HepG2 (cell line): ENCODE results near the gene ESYT1. TPM values are rescaled to one million over a fixed set of nuclear protein-coding genes. Genes with fewer than 3 reads are reported as not detected.

Experiments
- ARID3A ChIP-seq: IDR thresholded peaks from 2 replicates; pipeline ENCODE4 v1.6.1; 2012; ENCODE audit warnings: low read depth, low read length, improper control_type of control experiment
- BATF2 ChIP-seq: sonication (generic); formaldehyde crosslinking; IDR thresholded peaks from 2 replicates; pipeline ENCODE4 v1.8.0; 2022; ENCODE audit warnings: mild to moderate bottlenecking, missing genetic modification reagents, moderate library complexity
- BRCA1 ChIP-seq: sonication (generic); formaldehyde crosslinking; IDR thresholded peaks from 2 replicates; pipeline ENCODE4 v1.4.0; 2020; ENCODE audit warnings: missing genetic modification reagents
- KAT2B ChIP-seq: fragments of 150-350 bp; IDR thresholded peaks from 2 replicates; pipeline ENCODE4 v1.6.1; 2014; ENCODE audit warnings: low read depth, low read length, borderline replicate concordance
- MAZ ChIP-seq, 2 experiments: sonication (generic) in 1 of 2; formaldehyde crosslinking in 1 of 2; IDR thresholded peaks; 2 replicates each; pipeline versions ENCODE4 v1.5.0 to v1.6.1; 2012 to 2020; ENCODE audit warnings: low read depth in 2 of 2, mild to moderate bottlenecking in 2 of 2, borderline replicate concordance in 1 of 2, improper control_type of control experiment in 1 of 2, low read length in 1 of 2, missing genetic modification reagents in 1 of 2, moderate library complexity in 1 of 2
- MBNL3 ChIP-seq: fragments of 250-450 bp; sonication (Bioruptor Pico); conservative IDR thresholded peaks from 2 replicates; pipeline ENCODE4 v1.8.0; 2022; ENCODE audit warnings: mild to moderate bottlenecking, inconsistent platforms
- ONECUT2 ChIP-seq: sonication (generic); formaldehyde crosslinking; IDR thresholded peaks from 2 replicates; pipeline ENCODE4 v1.4.0; 2020; ENCODE audit warnings: missing genetic modification reagents
- SAP130 ChIP-seq: IDR thresholded peaks from 2 replicates; pipeline ENCODE4 v1.6.1; 2016; ENCODE audit warnings: low read depth
- TFAP4 ChIP-seq: sonication (generic); IDR thresholded peaks from 2 replicates; pipeline ENCODE4 v1.6.1; 2016; ENCODE audit warnings: low read depth, borderline replicate concordance
- ZNF207 ChIP-seq: fragments of 450-650 bp; IDR thresholded peaks from 2 replicates; pipeline ENCODE4 v1.6.1; 2016; ENCODE audit warnings: antibody characterized with exemption, borderline replicate concordance
- ZNF280B ChIP-seq: sonication (generic); formaldehyde crosslinking; IDR thresholded peaks from 2 replicates; pipeline ENCODE4 v1.5.0; 2020; ENCODE audit warnings: missing genetic modification reagents, mild to moderate bottlenecking, borderline replicate concordance
- ZNF414 ChIP-seq: sonication (generic); formaldehyde crosslinking; IDR thresholded peaks from 2 replicates; pipeline ENCODE4 v1.5.0; 2020; ENCODE audit warnings: missing genetic modification reagents
- ZNF44 ChIP-seq: sonication (generic); formaldehyde crosslinking; IDR thresholded peaks from 2 replicates; pipeline ENCODE4 v1.5.1; 2020; ENCODE audit warnings: mild to moderate bottlenecking, missing genetic modification reagents
- ZNF557 ChIP-seq: sonication (generic); formaldehyde crosslinking; IDR thresholded peaks from 2 replicates; pipeline ENCODE4 v1.4.0; 2020; ENCODE audit warnings: missing genetic modification reagents
- ZNF574 ChIP-seq: sonication (generic); formaldehyde crosslinking; IDR thresholded peaks from 2 replicates; pipeline ENCODE4 v1.4.0; 2020; ENCODE audit warnings: missing genetic modification reagents
- ZNF704 ChIP-seq: sonication (generic); formaldehyde crosslinking; IDR thresholded peaks from 2 replicates; pipeline ENCODE4 v1.8.1; 2023; ENCODE audit warnings: mild to moderate bottlenecking, inconsistent platforms, moderate library complexity, missing genetic modification reagents, borderline replicate concordance
- ZNF749 ChIP-seq: sonication (generic); formaldehyde crosslinking; IDR thresholded peaks from 2 replicates; pipeline ENCODE4 v1.8.0; 2022; ENCODE audit warnings: mild to moderate bottlenecking, missing genetic modification reagents, moderate library complexity, borderline replicate concordance
- polyA plus RNA-seq, 8 experiments: library from polyadenylated mRNA; depleted of rRNA in 3 of 8; stranded (reverse) in 7 of 8; unstranded in 1 of 8; fragments of >200 nt; fragmentation: Illumina TruSeq in 4 of 8; extraction: Trizol in 4 of 8; gene quantifications; 2 replicates each; pipeline versions ENCODE4 v1.2.1 to v1.2.3, GENCODE V29; 2011 to 2016; ENCODE audit warnings: low read depth in 4 of 8, missing spikeins in 1 of 8, mixed read lengths in 1 of 8; ENCODE audit not compliant: insufficient read depth in 1 of 8
- total RNA-seq, 5 experiments: library from RNA; depleted of rRNA; stranded (reverse); fragments of >200 nt; fragmentation: Illumina TruSeq; extraction: Trizol; gene quantifications; 2 replicates each; pipeline ENCODE4 v1.2.3, GENCODE V29; 2016; ENCODE audit warnings: low read depth in 1 of 5

Gene ESYT1
- total and polyA plus RNA-seq, 2 of the 13 experiments (the other 11 are each of a cell fraction or from before 2014, with no cell fraction given) = 66.9 to 71.0 TPM

GRCh38 chr12:56152132-56152755, 24.2 kb downstream of the ESYT1 start, which contains the start of gene MYL6B (continued):
- TF ChIP-seq TFAP4 (no peak), ZNF574 (CRISPR knock-in tag) (peak; percentile 96), BATF2 (CRISPR knock-in tag) (no peak), BRCA1 (CRISPR knock-in tag) (no peak), KAT2B (no peak), ZNF414 (CRISPR knock-in tag) (no peak), ARID3A (no peak), ZNF749 (CRISPR knock-in tag) (no peak), ZNF280B (CRISPR knock-in tag) (no peak), MBNL3 (CRISPR knock-in tag) (no peak), ZNF44 (CRISPR knock-in tag) (no peak), ZNF207 (no peak), MAZ (IDR thresholded peaks at IDR 0.05; ENCODE audit: borderline replicate concordance, low read depth, low read length) (peak; percentile 80; the same call in 1 of the 2 replicates), MAZ (CRISPR knock-in tag; IDR thresholded peaks at IDR 0.05; ENCODE audit: low read depth) (0 out of 2 replicates have a peak, but pooled peaks have one; percentile 58), SAP130 (CRISPR knock-in tag) (peak; percentile 86), ONECUT2 (CRISPR knock-in tag) (no peak), ZNF704 (CRISPR knock-in tag) (no peak), ZNF557 (CRISPR knock-in tag) (no peak)
